PC-9 (cell line): Measurements from ENCODE around the gene TPK1. TPM values are rescaled to one million over a fixed set of nuclear protein-coding genes. Genes with fewer than 3 reads are reported as not detected.

Experiments used
- BruUV-seq: library from RNA; stranded (reverse); fragments of 400-500 nt; replicated peaks from 2 replicates; lab custom pipeline; 2021; lab: Mats Ljungman, UMichigan
- CTCF ChIA-PET: fragments of 300-600 bp; sonication (Branson Sonifier 250); formaldehyde crosslinking; loops from one replicate; lab custom pipeline; 2022; ENCODE audit warnings: antibody characterized with exemption; lab: Charles Lee
- POLR2A ChIA-PET: fragments of 300-600 bp; sonication (Branson Sonifier 250); formaldehyde crosslinking; loops from one replicate; lab custom pipeline; 2022; ENCODE audit warnings: antibody characterized with exemption; ENCODE audit not compliant: unreplicated experiment; lab: Charles Lee
- DNase-seq, 2 experiments: peaks; one replicate each; pipeline versions ENCODE4 v3.0.0 to v3.0.0-alpha.2; 2015 to 2022; ENCODE audit warnings: mixed read lengths in 1 of 2
- H2AFZ ChIP-seq: fragments of 200-600 bp; sonication (generic); 2 replicates; pipeline ENCODE4 v1.8.1; 2017; ENCODE audit warnings: antibody characterized with exemption
- H3F3A ChIP-seq: fragments of 200-600 bp; sonication (generic); 2 replicates; pipeline ENCODE4 v1.8.1; 2017; ENCODE audit warnings: antibody characterized with exemption, mild to moderate bottlenecking, low read depth; ENCODE audit not compliant: insufficient read depth
- H3K27ac ChIP-seq: fragments of 200-600 bp; sonication (generic); 2 replicates; pipeline ENCODE4 v1.6.1; 2016; ENCODE audit warnings: mixed run types
- H3K27me3 ChIP-seq: fragments of 200-600 bp; sonication (generic); 2 replicates; pipeline ENCODE4 v1.6.1; 2016; ENCODE audit warnings: low read depth, mixed run types; ENCODE audit not compliant: insufficient read depth
- H3K36me3 ChIP-seq: fragments of 200-600 bp; sonication (generic); 2 replicates; pipeline ENCODE4 v1.6.1; 2016; ENCODE audit warnings: low read depth, mixed run types
- H3K4me1 ChIP-seq: fragments of 200-600 bp; sonication (generic); replicated peaks from 2 replicates; pipeline ENCODE4 v1.6.1; 2016; ENCODE audit warnings: mixed run types; ENCODE audit not compliant: insufficient read depth
- H3K4me2 ChIP-seq: fragments of 200-600 bp; sonication (generic); 2 replicates; pipeline ENCODE4 v1.6.1; 2017; ENCODE audit warnings: mixed run types
- H3K4me3 ChIP-seq: fragments of 200-600 bp; sonication (generic); 2 replicates; pipeline ENCODE4 v1.6.1; 2016; ENCODE audit warnings: mixed run types
- H3K79me2 ChIP-seq: fragments of 200-600 bp; sonication (generic); 2 replicates; pipeline ENCODE4 v1.6.1; 2017; ENCODE audit warnings: low read depth, mixed run types
- H3K9me2 ChIP-seq: fragments of 200-600 bp; sonication (generic); 2 replicates; pipeline ENCODE4 v1.8.1; 2017; ENCODE audit warnings: mild to moderate bottlenecking; ENCODE audit not compliant: insufficient read depth
- H3K9me3 ChIP-seq: fragments of 200-600 bp; sonication (generic); 2 replicates; pipeline ENCODE4 v1.8.1; 2016; ENCODE audit warnings: low read depth; ENCODE audit not compliant: insufficient read depth
- H4K20me1 ChIP-seq: fragments of 200-600 bp; sonication (generic); 2 replicates; pipeline ENCODE4 v1.8.1; 2017; ENCODE audit not compliant: insufficient read depth
- CTCF ChIP-seq: fragments of 200-600 bp; sonication (generic); conservative IDR thresholded peaks from 2 replicates; pipeline ENCODE4 v1.6.1; 2017; ENCODE audit warnings: mixed run types, antibody characterized with exemption, mild to moderate bottlenecking, moderate library complexity
- EZH2 ChIP-seq: fragments of 200-600 bp; sonication (generic); IDR thresholded peaks from 2 replicates; pipeline ENCODE4 v1.8.0; 2017; ENCODE audit warnings: antibody characterized with exemption, low read depth
- intact Hi-C: fragments of 100-400 bp; cut with micrococcal nuclease; formaldehyde crosslinking; loops from one replicate; pipeline ENCODE4 v1.10.0; 2022; ENCODE audit not compliant: unreplicated experiment
- total RNA-seq: library from RNA; stranded (reverse); gene quantifications from 2 replicates; pipeline ENCODE4 v1.2.3, GENCODE V29; 2021

The TPK1 gene
- total RNA-seq, 1 experiment from 2014 or later: 0.90 TPM

DNA sequence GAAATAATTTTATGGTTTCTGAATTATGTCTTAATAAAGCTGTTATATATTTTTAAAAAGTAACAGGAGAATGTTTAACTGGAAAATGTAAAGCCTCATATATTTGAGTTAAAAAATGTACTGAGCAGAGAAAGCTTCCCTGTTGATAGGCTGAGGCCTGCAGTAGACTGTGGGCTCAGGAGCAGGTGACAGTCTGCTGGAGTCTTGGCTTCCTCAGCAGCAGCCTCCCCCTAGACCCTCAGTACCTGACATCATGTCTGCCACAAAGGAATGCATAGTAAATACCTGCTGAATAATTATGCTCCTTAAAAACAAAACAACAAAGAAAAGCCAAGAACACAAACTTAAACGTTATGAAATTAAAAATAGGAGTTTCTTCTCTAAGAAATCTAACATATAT lies 358.5 kb downstream of the TPK1 start:
- TF ChIP-seq CTCF (no peak), EZH2 (no peak)
- Histone ChIP-seq H4K20me1 (no peaks in the 10 kb centered on the region), H3K4me3 (no peak overlapping the region), H3K4me2 (no peak overlapping the region), H3K27me3 (no peaks in the 10 kb centered on the region), H3K79me2 (no peaks in the 10 kb centered on the region), H3K27ac (no peak overlapping the region), H3F3A (no peaks in the 10 kb centered on the region), H3K9me2 (no peaks in the 10 kb centered on the region), H3K36me3 (no peaks in the 10 kb centered on the region), H2AFZ (no peak overlapping the region), H3K9me3 (no peaks in the 10 kb centered on the region), H3K4me1 (no peaks in the 10 kb centered on the region)
- ChIA-PET CTCF (no interaction called here), POLR2A (no interaction called here)
- no peak for DNase-seq
- intact Hi-C loops: no loop called here
- no TSS peak for BruUV-seq

DNA sequence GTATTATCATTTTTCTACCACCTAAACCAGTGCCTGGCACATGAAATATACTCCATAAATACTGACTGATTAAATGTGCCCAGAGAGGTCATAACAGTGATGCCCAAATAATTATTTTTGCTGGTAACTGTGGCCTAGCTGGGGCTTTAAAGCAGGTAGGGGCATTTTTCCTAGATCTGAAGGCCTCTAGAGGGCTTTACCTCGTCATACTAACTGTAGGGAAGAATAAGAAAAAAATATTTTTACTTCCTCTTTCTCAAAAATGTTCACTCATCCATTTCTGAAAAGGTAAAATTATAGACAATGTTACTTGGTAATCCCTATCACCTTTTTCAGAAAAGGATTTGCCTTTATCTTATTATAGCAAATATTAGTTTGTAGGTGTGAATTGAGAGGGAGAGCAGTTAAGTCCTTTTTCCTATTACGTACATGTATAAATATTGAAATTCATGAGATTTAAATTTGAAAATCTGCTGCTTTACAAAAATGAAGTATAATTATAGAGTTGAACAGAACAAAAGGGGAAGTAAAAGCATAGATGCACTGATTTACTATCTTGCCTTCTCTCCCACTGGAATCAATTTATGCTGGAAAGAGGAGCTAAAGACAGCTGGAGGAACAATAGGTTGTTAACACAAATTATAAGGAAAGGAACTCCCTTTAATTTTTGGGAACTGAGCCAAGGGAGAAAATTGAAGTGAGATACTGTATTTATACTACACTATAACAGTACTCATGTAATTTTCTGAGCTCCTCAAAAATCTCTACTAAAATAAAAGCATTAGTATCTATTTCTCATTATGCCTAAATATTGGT lies 360.8 kb downstream of the TPK1 start:
- intact Hi-C loops: no loop called here
- Histone ChIP-seq H3K79me2 (no peaks in the 10 kb centered on the region), H3K4me1 (no peaks in the 10 kb centered on the region), H4K20me1 (no peaks in the 10 kb centered on the region), H3K9me3 (no peaks in the 10 kb centered on the region), H3K36me3 (no peaks in the 10 kb centered on the region), H2AFZ (no peak overlapping the region), H3K9me2 (no peaks in the 10 kb centered on the region), H3K4me3 (no peak overlapping the region), H3K27ac (no peak overlapping the region), H3K27me3 (no peaks in the 10 kb centered on the region), H3K4me2 (no peak overlapping the region), H3F3A (no peaks in the 10 kb centered on the region)
- no peak for DNase-seq
- CTCF ChIA-PET: no interaction called here
- no TSS peak for BruUV-seq
- POLR2A ChIA-PET: no interaction called here
- TF ChIP-seq EZH2 (no peak), CTCF (no peak)

DNA sequence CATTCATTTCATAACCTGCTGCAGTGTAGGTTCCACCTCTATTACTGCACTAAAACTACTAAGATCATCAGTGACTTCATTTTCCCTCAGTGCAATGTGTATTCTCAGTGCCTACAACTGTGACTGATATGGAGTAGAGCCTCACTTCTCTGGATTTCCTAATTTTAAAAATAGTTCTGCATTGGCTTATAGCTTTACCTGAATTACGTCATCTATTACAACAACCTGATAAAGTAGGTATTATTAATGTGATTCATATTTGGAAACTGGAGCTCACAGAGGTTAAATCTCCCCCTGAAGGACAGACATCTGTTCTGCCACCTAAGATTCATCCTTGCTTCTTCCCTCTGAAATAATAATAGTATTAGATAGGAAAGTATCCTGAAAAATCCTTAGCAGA lies 361.5 kb downstream of the TPK1 start:
- Histone ChIP-seq H2AFZ (no peak overlapping the region), H3K27me3 (no peaks in the 10 kb centered on the region), H3F3A (no peaks in the 10 kb centered on the region), H3K4me2 (no peak overlapping the region), H3K4me3 (no peak overlapping the region), H3K36me3 (no peaks in the 10 kb centered on the region), H3K79me2 (no peaks in the 10 kb centered on the region), H3K4me1 (no peaks in the 10 kb centered on the region), H3K27ac (no peak overlapping the region), H3K9me3 (no peaks in the 10 kb centered on the region), H4K20me1 (no peaks in the 10 kb centered on the region), H3K9me2 (no peaks in the 10 kb centered on the region)
- intact Hi-C loops: no loop called here
- no TSS peak for BruUV-seq
- CTCF ChIA-PET: no interaction called here
- POLR2A ChIA-PET: no interaction called here
- DNase-seq: no peak
- TF ChIP-seq EZH2 (no peak), CTCF (no peak)
